CD14-positive monocyte (primary cell): ENCODE data around the gene ZNF207. TPM values are rescaled to one million over a fixed set of nuclear protein-coding genes. Genes with fewer than 3 reads are reported as not detected.

Experiments used
- DNase-seq, 3 donors: peaks; one replicate each; pipeline ENCODE4 v3.0.0-alpha.2; 2011 to 2022
- H2AFZ ChIP-seq: 2 replicates; pipeline ENCODE4 v1.6.0; 2012; ENCODE audit warnings: mild to moderate bottlenecking, low read depth, low read length, inconsistent platforms; ENCODE audit not compliant: insufficient read depth, poor library complexity, severe bottlenecking
- H3K27ac ChIP-seq, 2 donors: 1 replicate in 1 of 2; 2 replicates in 1 of 2; pipeline ENCODE4 v1.5.1; 2012 to 2013; ENCODE audit warnings: low read length in 2 of 2, control low read depth in 1 of 2, inconsistent platforms in 1 of 2, low read depth in 1 of 2, mild to moderate bottlenecking in 1 of 2
- H3K27me3 ChIP-seq, 2 donors: one replicate each; pipeline versions ENCODE4 v1.6.0 to v1.6.1; 2011 to 2013; ENCODE audit warnings: low read length in 2 of 2; ENCODE audit not compliant: control insufficient read depth in 2 of 2, insufficient read depth in 2 of 2
- H3K36me3 ChIP-seq, 2 donors: replicated peaks in 1 of 2; 1 replicate in 1 of 2; 2 replicates in 1 of 2; pipeline versions ENCODE4 v1.5.1 to v1.6.1; 2012 to 2013; ENCODE audit warnings: low read length in 2 of 2, control low read depth in 1 of 2, inconsistent platforms in 1 of 2, mild to moderate bottlenecking in 1 of 2; ENCODE audit not compliant: insufficient read depth in 2 of 2, control insufficient read depth in 1 of 2
- H3K4me1 ChIP-seq, 2 donors: 1 replicate in 1 of 2; 2 replicates in 1 of 2; pipeline versions ENCODE4 v1.5.1 to v1.6.1; 2012 to 2013; ENCODE audit warnings: low read length in 2 of 2, control low read depth in 1 of 2, inconsistent platforms in 1 of 2, mild to moderate bottlenecking in 1 of 2, moderate library complexity in 1 of 2; ENCODE audit not compliant: insufficient read depth in 2 of 2, control insufficient read depth in 1 of 2
- H3K4me2 ChIP-seq: replicated peaks from 2 replicates; pipeline ENCODE3; 2012; ENCODE audit warnings: low read length, moderate library complexity, mild to moderate bottlenecking; ENCODE audit not compliant: poor library complexity, severe bottlenecking; ENCODE audit errors: extremely low read depth
- H3K4me3 ChIP-seq, 3 experiments: fragments of 200-600 bp in 1 of 3; sonication (generic) in 1 of 3; replicated peaks in 1 of 3; 1 replicate in 2 of 3; 2 replicates in 1 of 3; pipeline ENCODE4 v1.5.1; 2011 to 2013; ENCODE audit warnings: low read length in 3 of 3, mild to moderate bottlenecking in 3 of 3, control low read depth in 2 of 3, low read depth in 2 of 3, inconsistent platforms in 1 of 3, moderate library complexity in 1 of 3
- H3K79me2 ChIP-seq: 2 replicates; pipeline ENCODE4 v1.6.0; 2012; ENCODE audit warnings: mild to moderate bottlenecking, control low read depth, inconsistent platforms, low read length, moderate library complexity; ENCODE audit not compliant: insufficient read depth
- H3K9ac ChIP-seq: 2 replicates; pipeline ENCODE4 v1.6.0; 2017; ENCODE audit warnings: low read length, mild to moderate bottlenecking; ENCODE audit not compliant: insufficient read depth, poor library complexity, severe bottlenecking
- H3K9me3 ChIP-seq, 2 donors: replicated peaks in 1 of 2; 1 replicate in 1 of 2; 2 replicates in 1 of 2; pipeline versions ENCODE4 v1.5.1 to v1.6.1; 2012 to 2013; ENCODE audit warnings: low read length in 2 of 2, control low read depth in 1 of 2; ENCODE audit not compliant: control insufficient read depth in 1 of 2, insufficient read depth in 1 of 2
- H4K20me1 ChIP-seq: 2 replicates; pipeline ENCODE4 v1.6.0; 2012; ENCODE audit warnings: mild to moderate bottlenecking, low read length, control low read depth, moderate library complexity; ENCODE audit not compliant: insufficient read depth
- H3K27ac Mint-ChIP-seq, 7 donors: one replicate each; pipeline ENCODE4 v1.8.0; 2020; ENCODE audit warnings: mild to moderate bottlenecking in 7 of 7, mixed read lengths in 7 of 7, moderate library complexity in 6 of 7, inconsistent platforms in 2 of 7
- H3K27me3 Mint-ChIP-seq, 3 donors: one replicate each; pipeline ENCODE4 v1.8.0; 2021 to 2022; ENCODE audit warnings: low read depth in 3 of 3, mild to moderate bottlenecking in 3 of 3, mixed read lengths in 3 of 3, moderate library complexity in 3 of 3, inconsistent platforms in 1 of 3
- H3K36me3 Mint-ChIP-seq, 2 donors: one replicate each; pipeline ENCODE4 v1.8.0; 2020; ENCODE audit warnings: mixed read lengths in 2 of 2, inconsistent platforms in 1 of 2, mild to moderate bottlenecking in 1 of 2
- H3K4me1 Mint-ChIP-seq: one replicate; pipeline ENCODE4 v1.8.0; 2020; ENCODE audit warnings: mild to moderate bottlenecking, mixed read lengths
- H3K4me3 Mint-ChIP-seq, 2 donors: one replicate each; pipeline ENCODE4 v1.8.0; 2020; ENCODE audit warnings: mild to moderate bottlenecking in 2 of 2, mixed read lengths in 2 of 2, moderate library complexity in 1 of 2
- H3K9me3 Mint-ChIP-seq, 7 donors: one replicate each; pipeline ENCODE4 v1.8.0; 2020 to 2022; ENCODE audit warnings: mixed read lengths in 7 of 7, mild to moderate bottlenecking in 6 of 7, moderate library complexity in 6 of 7, inconsistent platforms in 2 of 7
- WGBS: methylation state at CpG from one replicate; pipeline ENCODE4 v1.1.5; 2013; ENCODE audit warnings: missing lambda C conversion rate; ENCODE audit not compliant: insufficient coverage; 5-methylcytosine and 5-hydroxymethylcytosine counted together
- intact Hi-C, 2 donors: fragments of 100-400 bp; cut with micrococcal nuclease; formaldehyde crosslinking; loops; one replicate each; pipeline versions ENCODE4 v1.15.0 to v1.15.1; 2023
- polyA plus RNA-seq, 3 donors: library from polyadenylated mRNA; depleted of rRNA in 1 of 3; unstranded in 2 of 3; stranded (reverse) in 1 of 3; fragments of 300-500 nt in 2 of 3; fragments of >200 nt in 1 of 3; fragmentation: Illumina TruSeq in 2 of 3; gene quantifications; 1 replicate in 2 of 3; 2 replicates in 1 of 3; pipeline ENCODE4 v1.2.3, GENCODE V29; 2012 to 2021
- TF ChIP-seq, protein P1 (sequence below): fragments of 200-600 bp; IDR thresholded peaks from one replicate; pipeline ENCODE4 v1.8.0; 2022; ENCODE audit warnings: antibody characterized with exemption, mild to moderate bottlenecking

ZNF207 gene
- polyA plus RNA-seq, 3 donors: 129 to 147 (median 138) TPM

- Histone ChIP-seq H3K9me3 (no peaks in the 10 kb centered on the region), H3K36me3 (peaks cover 92 to 99% of the 10 kb centered on the region in 2 donors), H3K79me2 (peaks cover 99% of the 10 kb centered on the region), H3K27ac (no peak overlapping the region), H3K4me2 (no peak overlapping the region), H4K20me1 (peaks cover 99% of the 10 kb centered on the region), H3K9ac (no peak overlapping the region), H3K4me3 (no peak overlapping the region), H3K4me1 (no peaks in the 10 kb centered on the region), H3K27me3 (no peaks in the 10 kb centered on the region), H2AFZ (no peak overlapping the region)
- Mint-ChIP-seq H3K27ac (no peak overlapping the region), H3K36me3 (peaks cover 77 to 94% of the 10 kb centered on the region in 2 donors), H3K27me3 (no peaks in the 10 kb centered on the region), H3K4me1 (no peaks in the 10 kb centered on the region), H3K9me3 (no peaks in the 10 kb centered on the region), H3K4me3 (no peak overlapping the region)
- intact Hi-C loops: no loop called here
- no peak for DNase-seq
- no CpG with 5 or more reads among the region's 1 CpG for WGBS
- TF ChIP-seq, protein P1, sequence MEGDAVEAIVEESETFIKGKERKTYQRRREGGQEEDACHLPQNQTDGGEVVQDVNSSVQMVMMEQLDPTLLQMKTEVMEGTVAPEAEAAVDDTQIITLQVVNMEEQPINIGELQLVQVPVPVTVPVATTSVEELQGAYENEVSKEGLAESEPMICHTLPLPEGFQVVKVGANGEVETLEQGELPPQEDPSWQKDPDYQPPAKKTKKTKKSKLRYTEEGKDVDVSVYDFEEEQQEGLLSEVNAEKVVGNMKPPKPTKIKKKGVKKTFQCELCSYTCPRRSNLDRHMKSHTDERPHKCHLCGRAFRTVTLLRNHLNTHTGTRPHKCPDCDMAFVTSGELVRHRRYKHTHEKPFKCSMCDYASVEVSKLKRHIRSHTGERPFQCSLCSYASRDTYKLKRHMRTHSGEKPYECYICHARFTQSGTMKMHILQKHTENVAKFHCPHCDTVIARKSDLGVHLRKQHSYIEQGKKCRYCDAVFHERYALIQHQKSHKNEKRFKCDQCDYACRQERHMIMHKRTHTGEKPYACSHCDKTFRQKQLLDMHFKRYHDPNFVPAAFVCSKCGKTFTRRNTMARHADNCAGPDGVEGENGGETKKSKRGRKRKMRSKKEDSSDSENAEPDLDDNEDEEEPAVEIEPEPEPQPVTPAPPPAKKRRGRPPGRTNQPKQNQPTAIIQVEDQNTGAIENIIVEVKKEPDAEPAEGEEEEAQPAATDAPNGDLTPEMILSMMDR: no peak
These were observed 11.3 kb downstream of the ZNF207 start for GRCh38 chr17:32361270-32361669.

DNA sequence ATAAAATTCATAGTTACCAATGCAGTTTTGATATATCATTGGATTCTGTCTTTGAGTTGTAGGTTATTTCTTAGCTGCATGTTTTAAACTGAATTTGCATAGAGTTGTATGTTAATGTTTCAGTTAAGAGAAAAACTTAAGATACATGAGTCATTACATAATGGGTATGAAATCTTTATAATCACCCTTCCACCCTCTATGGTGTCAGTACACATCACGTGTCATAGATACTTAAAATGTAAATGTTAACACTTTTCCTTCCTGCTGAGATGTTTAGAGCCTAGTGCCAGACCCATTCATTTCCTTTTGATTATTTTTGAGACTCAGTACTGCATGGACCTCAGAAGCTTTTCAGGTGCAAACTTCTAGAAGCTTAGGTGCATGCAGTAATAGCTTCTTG is 20.5 kb downstream of the ZNF207 start:
- no peaks in the 10 kb centered on the region for H3K4me1 ChIP-seq
- Mint-ChIP-seq H3K4me3 (no peak overlapping the region), H3K36me3 (peaks cover 81 to 92% of the 10 kb centered on the region in 2 donors), H3K27me3 (no peaks in the 10 kb centered on the region), H3K9me3 (no peaks in the 10 kb centered on the region), H3K4me1 (no peaks in the 10 kb centered on the region), H3K27ac (peak overlapping the region in 1 of 7 donors; percentile 34)
- no peak overlapping the region for H3K4me2 ChIP-seq
- peaks cover 96% of the 10 kb centered on the region for H3K79me2 ChIP-seq
- peaks cover 99% of the 10 kb centered on the region for H4K20me1 ChIP-seq
- H3K36me3 ChIP-seq: peaks cover 98 to 99% of the 10 kb centered on the region in 2 donors
- no CpG with 5 or more reads among the region's 1 CpG for WGBS
- H3K9me3 ChIP-seq: no peaks in the 10 kb centered on the region
- H3K27me3 ChIP-seq: no peaks in the 10 kb centered on the region
- H2AFZ ChIP-seq: no peak overlapping the region
- TF ChIP-seq, protein P1: no peak
- H3K27ac ChIP-seq: no peak overlapping the region
- H3K4me3 ChIP-seq: no peak overlapping the region
- no peak for DNase-seq
- no peak overlapping the region for H3K9ac ChIP-seq
- intact Hi-C loops: no loop called here
